GM13977 (cell line): Measurements from ENCODE around the gene KRT2.

Experiments used
- DNase-seq: peaks from one replicate; pipeline ENCODE4 v3.0.0; 2012; ENCODE audit warnings: low spot score
- CTCF ChIP-seq: IDR thresholded peaks from 2 replicates; pipeline ENCODE4 v1.5.1; 2012; ENCODE audit warnings: mild to moderate bottlenecking, control low read depth; ENCODE audit not compliant: insufficient read depth; ENCODE audit errors: extremely low read depth, missing control alignments
- in situ Hi-C: fragments of 300-500 bp; cut with MboI; formaldehyde crosslinking; loops from one replicate; pipeline ENCODE4 v1.12.0; 2022; ENCODE audit warnings: low sequenced_read_pairs, low pct_unique_long_range_greater_than_20kb, mixed read lengths, inconsistent platforms; ENCODE audit not compliant: unreplicated experiment

Gene KRT2

GRCh38 chr12:52614381-52615207 is 37.4 kb downstream of the KRT2 start:
- TF ChIP-seq CTCF = no peak
- DNase-seq = no peak
- in situ Hi-C loops = no loop called here

GRCh38 chr12:52613384-52614030 is 38.5 kb downstream of the KRT2 start:
- TF ChIP-seq CTCF = no peak
- in situ Hi-C loops = no loop called here

GRCh38 chr12:52612431-52613383 is 39.3 kb downstream of the KRT2 start:
- DNase-seq = no peak
- TF ChIP-seq CTCF = no peak
- in situ Hi-C loops = no loop called here

More at GRCh38 chr12:52613384-52614030, 38.5 kb downstream of the KRT2 start:
- DNase-seq = no peak

- DNase-seq = no peak
- in situ Hi-C loops = no loop called here
Observed at GRCh38 chr12:52611080-52611468, 40.9 kb downstream of the KRT2 start.

GRCh38 chr12:52608826-52609630 is 43.0 kb downstream of the KRT2 start:
- in situ Hi-C loops = no loop called here
- TF ChIP-seq CTCF = no peak
- no peak for DNase-seq

More at GRCh38 chr12:52611080-52611468, 40.9 kb downstream of the KRT2 start:
- no peak for TF ChIP-seq CTCF
